BLaER1 treated with 17β-estradiol and CSF1 and Interleukin-3, amounts not matched to agents 10 nM and 100 nM (cell line): Measurements from ENCODE around the gene FLNB.
A peak's percentile ranks its signal among the peaks of the same experiment; 100 is the strongest.

ENCODE experiments used
- H3K27ac ChIP-seq, 11 experiments: shearing (Covaris generic); formaldehyde crosslinking; 2 replicates each; pipeline ENCODE4 v1.8.1; 2022
- H3K27me3 ChIP-seq, 11 experiments: shearing (Covaris generic); formaldehyde crosslinking; 2 replicates each; pipeline ENCODE4 v1.8.1; 2022
- H3K36me3 ChIP-seq, 11 experiments: shearing (Covaris generic); formaldehyde crosslinking; 2 replicates each; pipeline ENCODE4 v1.8.1; 2022
- H3K4me1 ChIP-seq, 10 experiments: shearing (Covaris generic); formaldehyde crosslinking; 2 replicates each; pipeline ENCODE4 v1.8.1; 2022
- H3K4me2 ChIP-seq, 11 experiments: shearing (Covaris generic); formaldehyde crosslinking; 2 replicates each; pipeline ENCODE4 v1.8.1; 2022
- H3K4me3 ChIP-seq, 10 experiments: shearing (Covaris generic); formaldehyde crosslinking; 2 replicates each; pipeline ENCODE4 v1.8.1; 2022
- H3K9ac ChIP-seq, 11 experiments: shearing (Covaris generic); formaldehyde crosslinking; 2 replicates each; pipeline ENCODE4 v1.8.1; 2022
- H3K9me3 ChIP-seq, 11 experiments: shearing (Covaris generic); formaldehyde crosslinking; replicated peaks in 1 of 11; 2 replicates each; pipeline ENCODE4 v1.8.1; 2022
- H4K20me1 ChIP-seq, 11 experiments: shearing (Covaris generic); formaldehyde crosslinking; 2 replicates each; pipeline ENCODE4 v1.8.1; 2022
- Cebpa-rat ChIP-seq, 11 experiments: shearing (Covaris generic); IDR thresholded peaks; 2 replicates each; pipeline ENCODE4 v1.8.1; 2022

Gene FLNB

GRCh38 chr3:57961828-57962447, 46.3 kb upstream of the FLNB start:
- Histone ChIP-seq H3K36me3 (no peaks in the 10 kb centered on the region), H3K4me3 (no peak overlapping the region), H3K4me1 (peaks cover 13 to 29% (median 23%) of the 10 kb centered on the region in 10 experiments), H3K9ac (no peak overlapping the region), H3K9me3 (peaks cover 0 to 5% (median 0%) of the 10 kb centered on the region in 11 experiments; a peak in 1 of 22 replicates), H3K27ac (no peak overlapping the region), H3K4me2 (no peak overlapping the region), H3K27me3 (no peaks in the 10 kb centered on the region), H4K20me1 (peaks cover 0 to 3% (median 0%) of the 10 kb centered on the region in 11 experiments; a peak in 1 of 22 replicates)
- no peak for TF ChIP-seq Cebpa-rat (IDR thresholded peaks at IDR 0.05)

GRCh38 chr3:57962448-57962834, 45.8 kb upstream of the FLNB start:
- Histone ChIP-seq H4K20me1 (peaks cover 0 to 3% (median 0%) of the 10 kb centered on the region in 11 experiments; a peak in 1 of 22 replicates), H3K9me3 (peaks cover 0 to 5% (median 0%) of the 10 kb centered on the region in 11 experiments; a peak in 1 of 22 replicates), H3K4me1 (peaks cover 14 to 30% (median 24%) of the 10 kb centered on the region in 10 experiments), H3K4me3 (no peak overlapping the region), H3K27me3 (no peaks in the 10 kb centered on the region), H3K27ac (no peak overlapping the region), H3K9ac (no peak overlapping the region), H3K36me3 (no peaks in the 10 kb centered on the region), H3K4me2 (no peak overlapping the region)
- no peak for TF ChIP-seq Cebpa-rat (IDR thresholded peaks at IDR 0.05)

- no peak overlapping the region for H3K4me2 ChIP-seq
- peaks cover 16 to 24% (median 18%) of the 10 kb centered on the region in 10 experiments for H3K4me1 ChIP-seq
Observed at GRCh38 chr3:57963811-57964346, 44.3 kb upstream of the FLNB start.

DNA sequence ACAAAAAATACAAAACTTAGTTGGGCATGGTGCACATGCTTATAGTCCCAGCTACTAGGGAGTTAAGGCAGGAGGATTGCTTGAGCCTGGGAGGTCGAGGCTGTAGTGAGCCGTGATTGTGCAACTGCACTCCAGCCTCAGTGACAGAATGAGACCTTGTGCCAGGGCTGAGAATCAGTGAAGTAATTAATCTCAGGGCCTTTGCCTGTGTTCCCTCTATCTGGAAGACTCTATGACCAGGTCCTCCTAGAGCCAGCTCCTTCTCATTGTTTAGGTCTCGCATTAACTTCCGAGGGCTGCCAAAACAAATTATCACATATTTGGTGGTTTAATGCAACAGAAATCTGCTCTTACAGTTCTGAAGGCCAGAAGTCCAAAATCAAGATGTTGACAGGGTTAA, 41.4 kb upstream of the FLNB start:
- Histone ChIP-seq H3K4me3 (no peak overlapping the region), H3K27ac (no peak overlapping the region), H3K27me3 (no peaks in the 10 kb centered on the region), H3K4me1 (peaks cover 2 to 13% (median 11%) of the 10 kb centered on the region in 10 experiments), H4K20me1 (no peaks in the 10 kb centered on the region), H3K9ac (no peak overlapping the region), H3K9me3 (no peaks in the 10 kb centered on the region), H3K36me3 (no peaks in the 10 kb centered on the region), H3K4me2 (no peak overlapping the region)
- TF ChIP-seq Cebpa-rat (IDR thresholded peaks at IDR 0.05) = peak in 2 of 11 experiments; percentile 23 to 46; a peak in 2 of 22 replicates

More at GRCh38 chr3:57963811-57964346, 44.3 kb upstream of the FLNB start:
- Histone ChIP-seq H3K27me3 (no peaks in the 10 kb centered on the region), H3K4me3 (no peak overlapping the region), H4K20me1 (peaks cover 0 to 3% (median 0%) of the 10 kb centered on the region in 11 experiments; a peak in 1 of 22 replicates), H3K36me3 (no peaks in the 10 kb centered on the region), H3K9ac (no peak overlapping the region), H3K9me3 (no peaks in the 10 kb centered on the region), H3K27ac (no peak overlapping the region)
- no peak for TF ChIP-seq Cebpa-rat (IDR thresholded peaks at IDR 0.05)

GRCh38 chr3:57967590-57967989, 40.6 kb upstream of the FLNB start:
- H4K20me1 ChIP-seq = no peaks in the 10 kb centered on the region
- no peak for TF ChIP-seq Cebpa-rat (IDR thresholded peaks at IDR 0.05)
- H3K4me1 ChIP-seq = peaks cover 6 to 21% (median 18%) of the 10 kb centered on the region in 10 experiments
- no peak overlapping the region for H3K27ac ChIP-seq
- H3K27me3 ChIP-seq = no peaks in the 10 kb centered on the region
- no peaks in the 10 kb centered on the region for H3K9me3 ChIP-seq
- peak overlapping the region in 7 of 11 experiments; percentile 6 to 49 (median 28); a peak in 8 of 22 replicates for H3K4me2 ChIP-seq
- no peak overlapping the region for H3K4me3 ChIP-seq
- H3K36me3 ChIP-seq = no peaks in the 10 kb centered on the region
- no peak overlapping the region for H3K9ac ChIP-seq

GRCh38 chr3:57968501-57968900, 39.7 kb upstream of the FLNB start:
- peak overlapping the region in 1 of 11 experiments; percentile 46; a peak in 1 of 22 replicates for H3K4me2 ChIP-seq
- TF ChIP-seq Cebpa-rat (IDR thresholded peaks at IDR 0.05) = no peak
- no peaks in the 10 kb centered on the region for H3K27me3 ChIP-seq
- peaks cover 6 to 30% (median 20%) of the 10 kb centered on the region in 10 experiments for H3K4me1 ChIP-seq
- H3K9me3 ChIP-seq = no peaks in the 10 kb centered on the region
- H3K36me3 ChIP-seq = no peaks in the 10 kb centered on the region
- no peak overlapping the region for H3K27ac ChIP-seq
- H3K9ac ChIP-seq = no peak overlapping the region
- no peak overlapping the region for H3K4me3 ChIP-seq
- H4K20me1 ChIP-seq = no peaks in the 10 kb centered on the region

DNA sequence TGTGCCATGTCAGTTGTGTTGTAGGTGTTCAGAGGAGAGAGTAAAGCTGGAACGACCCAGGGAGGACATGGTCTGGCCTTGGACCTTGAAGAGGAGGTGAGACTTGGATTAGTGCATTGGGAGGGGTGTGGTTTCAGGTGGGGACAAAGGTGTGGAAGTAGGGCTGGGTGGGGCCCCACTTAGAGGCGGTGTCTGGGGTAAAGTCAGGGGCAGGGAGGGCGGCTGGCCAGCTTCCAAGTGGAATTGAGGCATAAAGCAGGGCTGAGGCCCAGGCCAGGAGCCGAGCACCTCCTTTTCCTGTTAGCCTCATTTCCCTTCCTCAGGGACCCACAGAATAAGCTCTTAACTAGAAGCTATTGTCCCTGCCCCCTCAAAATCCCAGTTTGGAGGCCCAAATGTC, 36.2 kb upstream of the FLNB start:
- Histone ChIP-seq H3K27ac (peak overlapping the region in 2 of 11 experiments; percentile 12 to 23; a peak in 1 of 22 replicates), H3K4me1 (peaks cover 20 to 52% (median 28%) of the 10 kb centered on the region in 10 experiments), H4K20me1 (0 out of 22 replicates have a peak, but pooled peaks cover 0 to 5% (median 0%) of the 10 kb centered on the region in 11 experiments), H3K9ac (0 out of 22 replicates have a peak overlapping the region, but pooled peaks of 1 of the 11 experiments have one; percentile 15), H3K4me3 (no peak overlapping the region), H3K27me3 (no peaks in the 10 kb centered on the region), H3K4me2 (peak overlapping the region; percentile 15 to 73 (median 48); a peak in 17 of 22 replicates), H3K36me3 (no peaks in the 10 kb centered on the region), H3K9me3 (no peaks in the 10 kb centered on the region)
- TF ChIP-seq Cebpa-rat (IDR thresholded peaks at IDR 0.05) = no peak

DNA sequence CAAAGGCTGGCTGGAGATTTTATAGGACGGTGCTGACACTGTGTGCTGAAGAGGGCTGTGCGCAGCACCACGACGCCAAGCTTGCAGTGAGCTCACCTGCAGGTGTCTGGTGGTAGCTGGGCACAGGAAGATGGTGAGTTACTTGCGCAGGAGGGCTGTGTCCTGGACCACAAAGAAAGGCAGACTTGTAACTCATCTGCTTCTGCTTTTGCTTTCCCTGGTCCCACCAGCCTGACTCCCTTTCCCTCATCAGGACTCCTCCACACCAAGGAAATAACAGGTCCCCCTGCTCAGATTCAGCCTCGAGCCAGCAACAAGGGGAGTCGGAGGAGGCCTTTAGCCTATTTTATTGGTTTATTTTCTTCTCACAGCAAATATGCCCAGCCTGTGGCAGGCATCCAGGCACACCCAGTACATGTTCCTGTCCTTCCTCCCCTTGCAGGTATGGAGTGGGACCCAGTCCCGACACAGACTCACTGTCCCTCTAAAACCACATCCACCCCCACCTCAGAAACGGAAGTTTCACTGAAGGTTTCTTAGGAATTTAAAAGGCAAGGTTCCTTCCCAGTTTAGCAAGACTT, 35.6 kb upstream of the FLNB start:
- TF ChIP-seq Cebpa-rat (IDR thresholded peaks at IDR 0.05) = no peak
- Histone ChIP-seq H3K4me3 (no peak overlapping the region), H3K9me3 (no peaks in the 10 kb centered on the region), H3K9ac (0 out of 22 replicates have a peak overlapping the region, but pooled peaks of 1 of the 11 experiments have one; percentile 15), H3K4me1 (peaks cover 14 to 49% (median 25%) of the 10 kb centered on the region in 10 experiments), H4K20me1 (0 out of 22 replicates have a peak, but pooled peaks cover 0 to 5% (median 0%) of the 10 kb centered on the region in 11 experiments), H3K4me2 (peak overlapping the region in 9 of 11 experiments; percentile 19 to 73 (median 49); a peak in 13 of 22 replicates), H3K27ac (peak overlapping the region in 1 of 11 experiments; percentile 1; a peak in 1 of 22 replicates), H3K36me3 (no peaks in the 10 kb centered on the region), H3K27me3 (no peaks in the 10 kb centered on the region)
